Endothelial cell of umbilical vein (primary cell): ENCODE measurements around the gene YIPF7.
A peak's percentile ranks its signal among the peaks of the same experiment; 100 is the strongest.

Experiments used
- POLR2A ChIP-seq: IDR thresholded peaks from 2 replicates; pipeline ENCODE4 v1.6.1; 2012; ENCODE audit warnings: low read depth, mild to moderate bottlenecking, control low read depth, low read length
- TF ChIP-seq, protein P1 (sequence below), 2 donors: IDR thresholded peaks; 1 replicate in 1 of 2; 2 replicates in 1 of 2; pipeline ENCODE4 v1.5.1; 2011; ENCODE audit warnings: low read length in 2 of 2, mild to moderate bottlenecking in 2 of 2, moderate library complexity in 2 of 2, control low read depth in 1 of 2, inconsistent platforms in 1 of 2, low read depth in 1 of 2; ENCODE audit not compliant: insufficient read depth in 1 of 2; ENCODE audit errors: extremely low read depth in 1 of 2

- TF ChIP-seq, protein P1, sequence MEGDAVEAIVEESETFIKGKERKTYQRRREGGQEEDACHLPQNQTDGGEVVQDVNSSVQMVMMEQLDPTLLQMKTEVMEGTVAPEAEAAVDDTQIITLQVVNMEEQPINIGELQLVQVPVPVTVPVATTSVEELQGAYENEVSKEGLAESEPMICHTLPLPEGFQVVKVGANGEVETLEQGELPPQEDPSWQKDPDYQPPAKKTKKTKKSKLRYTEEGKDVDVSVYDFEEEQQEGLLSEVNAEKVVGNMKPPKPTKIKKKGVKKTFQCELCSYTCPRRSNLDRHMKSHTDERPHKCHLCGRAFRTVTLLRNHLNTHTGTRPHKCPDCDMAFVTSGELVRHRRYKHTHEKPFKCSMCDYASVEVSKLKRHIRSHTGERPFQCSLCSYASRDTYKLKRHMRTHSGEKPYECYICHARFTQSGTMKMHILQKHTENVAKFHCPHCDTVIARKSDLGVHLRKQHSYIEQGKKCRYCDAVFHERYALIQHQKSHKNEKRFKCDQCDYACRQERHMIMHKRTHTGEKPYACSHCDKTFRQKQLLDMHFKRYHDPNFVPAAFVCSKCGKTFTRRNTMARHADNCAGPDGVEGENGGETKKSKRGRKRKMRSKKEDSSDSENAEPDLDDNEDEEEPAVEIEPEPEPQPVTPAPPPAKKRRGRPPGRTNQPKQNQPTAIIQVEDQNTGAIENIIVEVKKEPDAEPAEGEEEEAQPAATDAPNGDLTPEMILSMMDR (IDR thresholded peaks at IDR 0.05; ENCODE audit: extremely low read depth in 1 of 2, insufficient read depth in 1 of 2, low read depth in 1 of 2, low read length in 2 of 2): no peak
- peak; percentile 93 for TF ChIP-seq POLR2A
These were observed 26.9 kb upstream of the YIPF7 start, which contains the start of gene GUF1 for GRCh38 chr4:44678094-44679041.
